ENCODE results near the gene CACNA2D3.
"Not testable (repeated sequence)": the region's sequence is repeated elsewhere in the genome, so short reads cannot be mapped to it uniquely, and the experiment has no call there.

Gene CACNA2D3

DNA sequence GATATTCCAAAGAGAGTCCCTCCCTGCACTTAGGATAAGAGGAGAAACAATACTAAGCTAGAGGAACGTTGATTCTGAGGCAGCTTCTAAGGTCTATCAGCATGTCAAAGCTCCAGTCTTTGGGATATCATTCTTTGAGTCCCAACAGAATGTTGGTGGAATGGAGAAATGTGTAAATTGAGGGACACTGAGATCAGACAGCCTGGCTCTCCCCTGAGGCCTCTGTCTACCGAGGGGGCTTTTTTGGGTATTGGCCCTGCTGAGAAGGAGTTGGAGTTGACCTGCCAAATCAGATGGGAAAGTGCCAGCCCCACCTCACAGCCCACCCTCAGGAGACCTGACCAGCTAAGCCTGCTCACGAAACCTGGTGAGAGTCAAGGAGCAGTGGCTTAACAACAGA lies 833.1 kb downstream of the CACNA2D3 start:
- peak; percentile 76 for DNase-seq (ENCODE audit: low read depth, low spot score)

DNA sequence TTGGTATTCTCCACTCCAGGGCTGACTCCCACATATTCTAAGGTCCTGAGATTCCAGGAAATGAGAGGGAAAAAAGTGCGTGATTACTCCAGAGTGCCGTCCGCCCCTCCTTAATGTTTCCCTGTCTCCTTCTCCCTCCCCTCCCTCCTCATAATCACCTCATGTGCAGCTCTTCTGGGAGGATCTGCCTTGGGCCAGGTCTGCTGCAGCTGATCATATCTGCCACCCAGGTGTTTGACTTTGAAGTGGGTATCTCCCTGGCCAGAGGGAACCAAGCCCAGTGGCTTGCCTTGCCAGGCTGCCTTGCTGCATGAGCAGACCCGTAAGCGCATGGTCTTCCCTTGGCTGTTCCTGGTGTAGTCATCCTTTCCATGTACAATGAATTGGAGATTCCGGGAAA lies 833.6 kb downstream of the CACNA2D3 start:
- DNase-seq (ENCODE audit: low read depth, low spot score): peak; percentile 63

DNA sequence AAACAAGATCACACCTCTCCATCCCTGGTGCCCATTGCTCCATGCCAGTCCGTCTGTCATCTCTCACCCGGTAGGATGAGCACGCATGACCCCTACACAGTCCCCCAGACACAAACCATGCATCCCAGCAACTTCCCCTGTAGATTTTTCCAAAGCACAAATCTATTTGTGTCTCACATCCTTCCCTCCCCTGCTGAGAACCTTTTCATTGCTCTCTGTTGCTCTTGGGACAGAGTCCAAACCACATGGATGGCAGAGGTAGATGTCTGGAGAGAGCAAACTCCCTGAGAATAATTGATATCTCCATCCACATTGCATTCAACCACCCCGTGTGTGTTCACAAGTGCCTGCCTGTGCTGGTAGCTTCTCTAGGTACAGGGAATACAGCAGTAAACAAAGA lies 835.4 kb downstream of the CACNA2D3 start:
- no peak for DNase-seq (ENCODE audit: low read depth, low spot score)

DNA sequence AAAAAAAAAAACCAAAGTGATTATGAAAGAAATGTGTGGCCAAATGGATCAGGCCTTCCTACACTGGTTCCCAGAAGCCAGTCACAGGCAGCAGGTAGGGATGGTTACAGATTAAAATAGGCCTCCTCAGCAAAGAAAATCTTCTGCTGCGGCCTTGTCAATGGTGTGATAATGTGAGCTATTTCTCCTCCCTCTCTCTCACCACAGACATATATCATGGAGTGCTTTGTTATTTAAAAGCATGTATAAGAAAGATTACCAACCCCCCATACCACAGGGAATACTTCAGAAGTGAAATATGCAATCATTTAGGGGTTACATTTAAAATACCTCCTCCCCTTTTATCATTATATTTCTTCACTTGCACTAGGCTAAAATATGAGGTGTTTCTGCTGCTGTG lies 837.7 kb downstream of the CACNA2D3 start:
- DNase-seq (ENCODE audit: low read depth, low spot score): no peak

DNA sequence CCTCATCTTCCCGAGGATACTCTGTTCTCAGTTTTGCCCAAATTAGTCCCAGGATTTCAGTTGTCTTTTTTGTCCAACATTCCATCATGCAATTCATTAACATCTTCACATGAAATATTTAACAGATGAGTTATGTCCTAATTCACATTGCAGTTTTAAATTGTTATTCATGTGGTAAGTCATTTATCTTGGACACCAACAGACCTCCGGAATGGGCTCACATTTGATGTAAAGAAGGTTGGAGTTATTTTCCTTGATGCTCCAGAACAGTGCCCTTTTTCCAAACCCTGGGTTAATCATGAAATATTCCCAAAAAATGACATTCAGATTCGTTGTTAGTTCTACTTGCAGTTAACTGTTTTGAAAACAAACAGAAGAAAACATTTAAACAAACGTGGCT lies 838.3 kb downstream of the CACNA2D3 start:
- no peak for DNase-seq (ENCODE audit: low read depth, low spot score)

DNA sequence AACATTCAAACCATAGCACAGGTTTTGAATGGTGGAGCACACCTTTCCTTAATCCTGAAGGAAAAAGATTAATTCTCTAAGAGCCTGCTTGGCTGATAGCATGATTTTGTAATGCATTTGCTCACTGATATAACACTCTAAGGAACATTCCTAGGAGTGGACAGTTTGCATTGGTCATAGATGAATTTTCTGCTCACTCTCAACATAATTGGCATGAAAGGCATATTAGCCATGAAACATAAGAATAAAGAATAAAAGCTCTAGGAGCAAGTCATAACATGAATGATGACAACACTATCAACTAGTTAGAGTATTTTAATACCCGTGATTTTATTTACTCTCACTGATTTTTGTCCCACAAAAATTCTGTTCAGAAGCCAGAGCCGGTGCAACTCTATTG lies 839.8 kb downstream of the CACNA2D3 start:
- DNase-seq (ENCODE audit: low read depth, low spot score): no peak

DNA sequence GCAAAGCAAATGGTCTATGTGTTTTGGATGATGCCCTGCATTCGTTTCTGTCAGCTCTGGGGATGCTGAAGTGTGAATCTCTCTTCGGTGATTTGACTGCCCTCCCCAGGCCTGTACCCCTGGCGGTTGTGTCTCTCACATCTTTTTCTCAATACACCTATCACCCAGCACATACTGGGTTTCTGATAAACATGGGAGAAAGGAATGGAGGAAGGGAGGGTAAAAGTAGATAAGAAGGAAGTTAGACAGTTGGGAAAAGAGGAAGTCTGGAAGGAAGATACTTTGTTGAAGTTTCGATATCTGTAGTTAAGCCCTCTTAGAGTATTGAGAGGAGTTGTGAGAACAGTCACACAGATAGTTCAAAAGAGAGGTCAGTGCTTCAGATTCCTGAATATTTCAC lies 841.3 kb downstream of the CACNA2D3 start:
- no peak for DNase-seq (ENCODE audit: low read depth, low spot score)

DNA sequence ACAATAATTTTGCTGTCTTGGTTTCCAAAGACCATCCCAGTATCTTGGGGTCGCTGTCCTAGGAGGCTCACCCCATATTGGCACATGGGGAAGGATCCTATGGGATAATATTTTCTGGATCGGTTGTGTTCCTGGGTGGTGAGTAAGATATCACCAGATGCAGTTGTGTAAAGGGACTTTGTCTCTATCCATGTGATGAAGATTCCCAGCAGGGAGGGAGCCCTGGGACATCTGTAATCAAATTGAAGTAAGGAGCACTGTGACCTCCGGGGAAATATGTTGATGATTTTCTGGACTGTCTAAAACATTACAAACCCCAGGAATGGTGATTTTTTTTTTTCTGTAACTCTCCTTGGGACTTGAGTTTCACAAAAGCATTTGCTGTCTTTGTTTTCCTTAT lies 841.7 kb downstream of the CACNA2D3 start:
- DNase-seq (ENCODE audit: low read depth, low spot score): no peak

DNA sequence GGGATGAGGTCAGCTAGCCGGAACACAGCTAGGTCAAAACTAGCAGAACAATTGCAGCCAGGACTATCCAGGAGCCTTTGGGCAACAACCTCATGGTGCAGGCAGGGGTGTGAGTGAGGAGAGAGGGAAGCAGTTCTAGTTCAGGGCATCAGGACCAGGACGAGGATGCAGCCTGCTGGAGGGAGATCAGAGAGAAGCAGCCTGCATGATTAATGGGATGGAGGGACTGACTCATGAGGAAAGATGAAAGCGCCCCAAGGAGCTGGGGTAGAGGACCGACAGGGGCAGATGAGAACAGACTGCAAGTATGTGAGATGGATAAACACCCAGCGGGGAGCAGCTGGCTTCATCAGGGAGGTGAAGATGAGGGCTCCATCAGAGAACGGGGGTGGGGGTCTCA lies 843.4 kb downstream of the CACNA2D3 start:
- DNase-seq (ENCODE audit: low read depth, low spot score): peak; percentile 27

DNA sequence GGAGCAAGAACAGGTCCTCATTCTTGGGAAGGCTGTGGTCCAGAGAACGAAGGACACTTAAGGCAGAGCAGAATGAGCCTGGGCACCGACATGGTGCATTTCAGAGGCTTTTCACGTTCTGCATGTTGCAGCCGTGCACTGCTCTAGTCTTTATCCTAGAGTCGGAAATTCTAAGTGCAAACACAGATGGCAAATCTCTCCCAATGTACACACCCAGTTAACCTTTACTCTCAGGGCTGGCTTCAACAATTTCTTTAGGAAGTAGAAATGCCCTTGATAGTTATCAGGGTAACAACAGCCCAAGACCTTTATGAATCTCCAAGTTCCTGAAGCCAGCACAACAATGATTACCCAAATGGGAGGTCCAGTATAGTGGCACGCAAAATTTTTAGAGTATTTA lies 844.6 kb downstream of the CACNA2D3 start:
- no peak for DNase-seq (ENCODE audit: low read depth, low spot score)

DNA sequence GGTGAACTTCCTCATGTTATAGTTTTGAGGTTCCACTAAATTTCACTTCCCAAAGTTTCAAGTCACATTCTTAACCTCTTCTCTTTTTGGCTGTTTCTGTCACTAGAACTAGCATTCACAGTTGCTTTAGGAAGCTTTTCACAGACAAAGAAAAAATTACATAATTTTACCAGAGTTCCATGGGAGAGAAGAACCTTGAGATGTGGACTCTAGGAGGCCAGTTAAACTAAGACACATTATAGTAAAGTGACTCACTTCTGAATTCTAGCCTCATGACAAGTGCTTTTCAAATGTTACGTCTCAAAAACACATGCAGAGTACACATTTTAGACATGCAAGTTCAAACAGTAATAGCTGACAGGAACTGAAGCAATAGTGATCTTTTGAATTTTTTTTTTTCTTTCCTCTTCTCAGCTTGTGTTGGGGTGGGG lies 845.4 kb downstream of the CACNA2D3 start:
- no peak for DNase-seq (ENCODE audit: low read depth, low spot score)

DNA sequence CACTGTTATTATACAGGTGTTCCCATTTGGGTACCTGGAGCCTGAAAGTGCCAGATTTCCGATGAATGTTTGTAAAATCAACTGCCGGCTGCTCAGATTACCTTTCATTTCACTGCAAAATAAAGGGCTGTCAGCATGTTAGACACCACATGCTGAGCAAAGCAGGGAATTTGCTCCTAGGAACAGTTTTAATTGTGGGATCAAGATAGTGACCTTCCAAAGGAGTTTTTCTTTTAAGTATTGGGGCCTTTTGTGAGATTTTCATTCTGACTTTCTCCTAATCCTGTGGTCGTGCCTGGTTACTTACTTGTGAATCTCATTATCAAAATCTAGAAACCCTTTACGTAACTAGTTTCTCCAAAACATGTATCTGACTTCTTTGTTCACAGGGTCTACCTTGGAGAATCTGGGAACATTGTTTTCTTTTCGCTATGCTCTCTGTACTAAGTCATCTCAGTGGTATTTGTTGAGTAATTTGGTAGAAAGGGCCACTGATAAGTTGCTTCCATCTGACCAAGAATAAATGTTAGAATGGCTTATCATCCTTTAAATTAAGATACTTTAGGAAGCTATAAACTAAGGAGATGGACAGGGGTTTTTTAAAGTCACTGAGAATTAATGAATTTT lies 846.3 kb downstream of the CACNA2D3 start:
- no peak for DNase-seq (ENCODE audit: low read depth, low spot score)

DNA sequence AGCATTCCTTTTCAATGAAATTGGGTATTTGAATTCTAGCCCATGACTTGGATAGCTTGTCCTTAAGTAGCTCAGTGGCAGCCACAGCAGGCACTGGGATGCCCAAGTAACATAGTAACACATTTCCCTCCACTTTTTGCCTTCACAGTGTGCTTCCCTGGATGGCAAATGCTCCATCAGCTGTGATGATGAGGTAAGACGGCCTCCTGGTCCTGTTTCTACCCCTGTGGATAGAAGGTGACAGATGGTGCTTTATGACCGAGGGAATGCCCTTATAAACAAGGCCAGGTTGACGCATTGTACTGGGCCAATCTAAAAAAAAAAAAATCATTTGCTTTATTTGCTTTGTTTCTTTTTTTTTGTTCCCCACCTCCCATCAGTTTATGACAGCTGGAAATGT lies 847.3 kb downstream of the CACNA2D3 start:
- DNase-seq (ENCODE audit: low read depth, low spot score): no peak

DNA sequence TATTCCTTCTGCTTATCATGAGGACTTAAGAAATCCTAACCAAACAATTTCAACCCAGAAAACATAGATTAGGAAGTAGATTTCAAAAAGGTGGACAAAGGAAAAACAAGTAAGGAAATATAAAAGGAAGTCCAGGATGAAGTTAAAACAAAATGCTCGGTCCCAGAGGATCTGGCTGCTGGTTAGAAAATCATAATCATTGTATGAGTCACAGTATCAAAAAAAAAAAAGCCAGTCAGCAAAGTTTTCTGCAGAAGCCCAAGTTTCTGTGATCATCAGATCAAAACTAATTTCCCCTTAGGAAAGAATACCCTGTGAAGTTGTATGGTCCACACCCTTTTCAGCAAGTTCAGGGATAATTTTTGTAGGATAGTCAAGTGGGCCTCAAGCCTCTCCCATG lies 848.5 kb downstream of the CACNA2D3 start:
- DNase-seq (ENCODE audit: low read depth, low spot score): no peak

DNA sequence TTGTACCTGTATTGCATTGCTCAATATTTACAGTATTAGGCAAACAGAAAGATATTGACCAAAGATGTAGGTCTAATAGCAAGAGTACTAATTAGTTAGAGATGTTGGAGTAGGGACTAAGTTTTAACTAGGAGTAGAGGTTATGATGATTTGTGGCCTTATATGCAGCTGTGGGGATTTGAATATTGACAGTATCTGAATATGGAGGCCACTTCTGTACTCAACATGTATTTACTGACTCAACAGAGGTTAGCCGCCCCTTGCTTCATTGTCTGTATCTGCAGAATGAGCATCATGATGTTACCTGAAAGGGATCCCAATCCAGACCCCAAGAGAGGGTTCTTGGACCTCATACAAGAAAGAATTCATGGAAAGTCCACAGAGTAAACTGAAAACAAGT lies 855.1 kb downstream of the CACNA2D3 start:
- no peak for DNase-seq (ENCODE audit: low read depth, low spot score)

DNA sequence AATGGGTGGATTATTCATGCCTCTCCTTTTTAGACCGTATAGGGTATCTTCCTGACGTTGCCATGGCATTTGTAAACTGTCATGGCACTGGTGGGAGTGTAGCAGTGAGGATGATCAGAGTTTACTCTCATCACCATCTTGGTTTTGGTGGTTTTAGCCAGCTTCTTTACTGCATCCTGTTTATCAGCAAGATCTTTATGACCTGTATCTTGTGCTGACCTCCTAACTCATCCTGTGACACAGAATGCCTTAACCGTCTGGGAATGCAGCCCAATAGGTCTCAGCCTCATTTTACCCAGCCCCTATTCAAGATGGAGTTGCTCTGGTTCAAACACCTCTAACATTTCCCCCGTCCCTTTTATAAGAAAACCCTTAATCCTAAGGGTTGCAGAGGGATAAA lies 855.6 kb downstream of the CACNA2D3 start:
- not testable (repeated sequence) for DNase-seq (ENCODE audit: low read depth, low spot score)

DNA sequence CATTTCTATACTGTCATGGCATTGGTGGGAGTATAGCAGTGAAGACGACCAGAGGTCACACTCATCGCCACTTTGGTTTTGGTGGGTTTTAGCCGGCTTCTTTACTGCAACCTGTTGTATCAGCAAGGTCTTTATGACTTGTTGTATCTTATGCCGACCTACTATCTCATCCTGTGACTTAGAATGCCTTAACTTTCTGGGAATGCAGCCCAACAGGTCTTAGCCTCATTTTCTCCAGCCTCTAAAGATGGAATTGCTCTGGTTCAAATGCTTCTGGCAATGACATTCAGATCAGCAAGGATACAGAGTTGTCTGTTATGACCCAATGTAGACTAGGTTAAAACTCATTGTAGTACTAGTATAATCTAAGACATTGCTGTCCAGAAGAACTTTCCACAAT lies 860.5 kb downstream of the CACNA2D3 start:
- DNase-seq (ENCODE audit: low read depth, low spot score): peak; percentile 47

DNA sequence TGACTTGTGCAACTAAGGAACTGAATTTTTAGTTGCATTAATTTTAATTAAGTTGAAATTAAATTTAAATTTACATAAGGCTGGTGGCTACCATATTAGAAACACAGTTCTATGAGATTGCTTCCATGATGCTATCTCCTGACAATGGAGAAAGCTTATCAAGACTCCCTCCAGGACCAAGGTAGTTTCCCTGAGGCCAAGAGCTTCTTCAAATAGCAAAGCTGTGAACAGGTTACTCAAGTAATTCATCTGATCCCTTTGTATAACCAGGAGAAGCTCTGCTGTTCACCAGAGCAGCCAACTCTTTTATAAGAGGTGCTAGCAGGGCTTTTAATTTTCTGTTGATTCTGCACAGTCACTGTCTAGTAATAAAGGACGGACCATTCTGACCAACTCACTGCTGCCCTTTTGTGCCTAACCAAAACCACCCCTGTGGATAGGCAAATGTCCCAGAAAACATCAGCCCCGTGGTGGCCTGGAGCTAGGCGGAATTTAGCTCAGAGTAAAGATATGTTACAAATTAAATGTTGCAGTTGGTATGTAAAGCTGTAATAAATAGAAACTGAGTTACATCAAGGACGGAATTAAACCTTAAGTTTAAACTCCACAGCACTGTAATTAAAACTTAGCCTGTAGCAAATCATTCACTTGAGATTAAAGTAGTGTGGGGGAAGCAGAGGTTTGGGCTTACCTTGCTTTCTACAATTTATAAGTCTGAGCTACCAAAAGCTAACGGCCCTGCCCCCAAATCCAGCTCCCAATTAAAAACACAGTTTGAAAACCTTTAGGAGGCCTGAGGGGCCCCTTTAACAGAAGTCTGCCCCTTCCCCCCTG lies 861.1 kb downstream of the CACNA2D3 start:
- DNase-seq (ENCODE audit: low read depth, low spot score): peak; percentile 56

DNA sequence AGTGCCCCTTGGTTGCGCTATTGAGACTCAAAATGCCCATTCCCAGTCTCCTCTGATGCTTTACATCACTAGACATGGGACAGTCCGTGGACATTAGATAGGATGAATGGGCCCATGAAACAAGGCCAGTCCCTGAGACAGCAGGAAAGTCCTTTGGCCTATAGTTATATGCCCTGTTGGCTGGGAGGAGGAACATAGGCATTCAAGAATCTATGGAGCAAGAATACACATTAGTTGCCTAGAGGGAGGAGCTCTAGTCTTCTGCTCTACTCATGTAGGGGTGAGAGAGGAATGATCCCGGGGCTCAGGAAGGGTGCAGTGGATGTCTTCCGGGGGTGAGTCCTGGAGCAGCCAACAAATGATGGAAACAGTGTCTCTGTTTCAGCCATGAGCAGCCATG lies 863.5 kb downstream of the CACNA2D3 start:
- DNase-seq (ENCODE audit: low read depth, low spot score): no peak

DNA sequence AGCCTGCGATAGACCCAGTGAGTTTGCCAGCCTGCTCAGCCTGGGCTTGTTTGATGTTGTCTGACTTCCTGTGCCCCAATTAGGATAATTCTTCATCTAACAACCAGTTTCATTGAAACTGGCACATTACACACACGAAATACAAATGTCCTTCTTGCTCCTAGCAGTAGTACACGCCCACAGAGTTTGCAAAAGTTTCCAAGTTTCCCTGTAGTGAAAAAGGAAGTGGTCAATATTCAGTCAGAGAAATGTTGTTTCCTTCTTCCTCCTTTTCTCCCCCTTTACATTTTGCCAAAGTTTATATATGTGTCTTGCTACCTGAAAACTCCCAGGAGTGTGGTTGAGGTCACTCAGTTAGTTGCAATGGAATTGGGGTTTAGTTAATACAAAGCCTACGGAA lies 863.9 kb downstream of the CACNA2D3 start:
- DNase-seq (ENCODE audit: low read depth, low spot score): no peak

DNA sequence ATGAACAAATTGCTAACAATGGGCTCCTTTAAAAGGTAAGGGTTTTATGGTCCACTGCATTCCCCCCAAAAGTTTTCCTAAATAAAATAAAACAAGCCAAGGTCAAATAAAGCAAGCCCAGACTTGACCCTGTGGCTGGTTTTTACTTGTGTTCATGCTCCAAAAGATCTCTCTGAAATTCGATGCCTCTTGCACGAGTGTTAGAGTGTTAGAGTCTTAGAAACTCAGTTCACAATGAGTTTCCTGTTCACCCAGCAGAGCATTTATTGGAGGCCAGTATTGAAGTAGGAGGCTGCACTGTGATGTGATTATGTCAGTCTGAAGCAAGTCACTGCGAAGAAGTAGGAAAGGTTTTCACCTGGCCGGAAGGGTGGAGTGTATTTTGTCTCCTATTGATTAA lies 865.4 kb downstream of the CACNA2D3 start:
- no peak for DNase-seq (ENCODE audit: low read depth, low spot score)

DNA sequence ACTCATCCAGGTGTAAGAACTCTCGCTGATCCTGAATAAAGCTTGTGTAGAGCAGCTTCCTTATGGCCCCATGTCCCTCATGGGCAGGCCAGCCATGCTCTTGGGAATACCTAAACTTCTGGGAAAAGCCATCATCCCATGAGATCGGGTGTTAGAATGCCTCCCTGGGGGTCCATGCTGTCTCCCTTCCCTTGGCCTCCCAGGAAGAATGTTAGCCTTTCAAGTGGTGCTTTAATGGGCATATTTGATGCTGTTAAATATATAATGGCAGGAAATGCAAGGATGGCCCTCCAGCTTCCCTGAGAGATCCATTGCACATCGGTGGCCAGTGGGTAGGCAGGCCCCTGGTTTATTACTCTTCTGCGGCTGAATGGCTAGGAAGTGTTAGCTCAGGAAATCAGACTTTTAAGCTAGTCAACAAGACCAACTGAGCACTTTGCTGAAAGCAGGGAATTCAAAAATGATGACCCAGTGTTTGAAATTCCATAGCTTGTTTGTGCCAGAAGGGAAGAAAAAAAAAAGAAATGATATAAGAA lies 866.0 kb downstream of the CACNA2D3 start:
- DNase-seq (ENCODE audit: low read depth, low spot score): no peak
